Neural cell (in vitro differentiated cells): Measurements from ENCODE around the gene TLR6. TPM values are rescaled to one million over a fixed set of nuclear protein-coding genes. Genes with fewer than 3 reads are reported as not detected.

ENCODE experiments used
- H2AFZ ChIP-seq: fragments of 200-600, 300-800 bp; sonication (generic), shearing (Covaris generic); 2 replicates; pipeline ENCODE4 v1.6.0; 2014; ENCODE audit warnings: low read depth, mild to moderate bottlenecking, antibody characterized with exemption, low read length, moderate library complexity
- H3F3A ChIP-seq: fragments of 200-600 bp; shearing (Covaris generic); 2 replicates; pipeline ENCODE4 v1.6.1; 2016; ENCODE audit warnings: mild to moderate bottlenecking, moderate library complexity, mixed read lengths, antibody characterized with exemption, low read length; ENCODE audit not compliant: insufficient read depth, poor library complexity, severe bottlenecking
- H3K27ac ChIP-seq: fragments of 200-600, 300-800 bp; sonication (generic), shearing (Covaris generic); 2 replicates; pipeline ENCODE4 v1.5.1; 2014; ENCODE audit warnings: mild to moderate bottlenecking, low read length, moderate library complexity
- H3K27me3 ChIP-seq: fragments of 300-800, 200-600 bp; sonication (generic), shearing (Covaris generic); 2 replicates; pipeline ENCODE4 v1.6.0; 2014; ENCODE audit warnings: mild to moderate bottlenecking, low read depth, low read length, moderate library complexity; ENCODE audit not compliant: insufficient read depth
- H3K36me3 ChIP-seq: fragments of 300-800, 200-600 bp; sonication (generic), shearing (Covaris generic); 2 replicates; pipeline ENCODE4 v1.5.1; 2014; ENCODE audit warnings: mild to moderate bottlenecking, antibody characterized with exemption, low read length, moderate library complexity; ENCODE audit not compliant: insufficient read depth
- H3K4me2 ChIP-seq: fragments of 300-800, 200-600 bp; sonication (generic), shearing (Covaris generic); 2 replicates; pipeline ENCODE4 v1.6.0; 2014; ENCODE audit warnings: mild to moderate bottlenecking, low read length
- H3K4me3 ChIP-seq: fragments of 300-800, 200-600 bp; sonication (generic), shearing (Covaris generic); 2 replicates; pipeline ENCODE4 v1.5.1; 2014; ENCODE audit warnings: mild to moderate bottlenecking, low read length, moderate library complexity
- H3K79me2 ChIP-seq: fragments of 200-600 bp; shearing (Covaris generic); replicated peaks from 2 replicates; pipeline ENCODE4 v1.6.0; 2014; ENCODE audit warnings: mild to moderate bottlenecking, low read length, moderate library complexity; ENCODE audit not compliant: insufficient read depth
- H3K9ac ChIP-seq: fragments of 300-800, 200-600 bp; sonication (generic), shearing (Covaris generic); 2 replicates; pipeline ENCODE4 v1.6.1; 2016; ENCODE audit warnings: mild to moderate bottlenecking, low read length, mixed read lengths
- H3K9me2 ChIP-seq: fragments of 200-600 bp; shearing (Covaris generic); 2 replicates; pipeline ENCODE4 v1.6.1; 2016; ENCODE audit warnings: mild to moderate bottlenecking, low read length, mixed read lengths; ENCODE audit not compliant: insufficient read depth
- H3K9me3 ChIP-seq: fragments of 200-600, 300-800 bp; sonication (generic), shearing (Covaris generic); 2 replicates; pipeline ENCODE4 v1.6.1; 2016; ENCODE audit warnings: mild to moderate bottlenecking, mixed run types, low read length, moderate library complexity, mixed read lengths
- H4K20me1 ChIP-seq: fragments of 200-600 bp; shearing (Covaris generic); 2 replicates; pipeline ENCODE4 v1.6.1; 2016; ENCODE audit warnings: mild to moderate bottlenecking, mixed run types; ENCODE audit not compliant: insufficient read depth
- CTCF ChIP-seq: fragments of 450-650 bp; IDR thresholded peaks from 2 replicates; pipeline ENCODE4 v1.5.1; 2014; ENCODE audit warnings: antibody characterized with exemption, mild to moderate bottlenecking, moderate library complexity; ENCODE audit not compliant: poor library complexity, severe bottlenecking
- EP300 ChIP-seq: fragments of 450-650 bp; conservative IDR thresholded peaks from 2 replicates; pipeline ENCODE4 v1.6.1; 2014; ENCODE audit warnings: antibody characterized with exemption, mild to moderate bottlenecking, moderate library complexity; ENCODE audit not compliant: poor library complexity, severe bottlenecking
- EZH2 ChIP-seq: fragments of 200-600, 300-800 bp; shearing (Covaris generic), sonication (generic); IDR thresholded peaks from 2 replicates; pipeline ENCODE4 v1.6.1; 2014; ENCODE audit warnings: antibody characterized with exemption, low read length, borderline replicate concordance, mild to moderate bottlenecking; ENCODE audit not compliant: insufficient read depth, poor library complexity, severe bottlenecking
- MXI1 ChIP-seq: fragments of 450-650 bp; conservative IDR thresholded peaks from 2 replicates; pipeline ENCODE4 v1.6.1; 2014; ENCODE audit warnings: antibody characterized with exemption, mild to moderate bottlenecking; ENCODE audit not compliant: poor library complexity, severe bottlenecking
- POLR2AphosphoS5 ChIP-seq: IDR thresholded peaks from 2 replicates; pipeline ENCODE4 v1.6.1; 2012
- RAD21 ChIP-seq: fragments of 450-650 bp; conservative IDR thresholded peaks from 2 replicates; pipeline ENCODE4 v1.6.1; 2014; ENCODE audit warnings: antibody characterized with exemption, mild to moderate bottlenecking, moderate library complexity
- REST ChIP-seq: IDR thresholded peaks from 2 replicates; pipeline ENCODE4 v1.6.1; 2012; ENCODE audit warnings: borderline replicate concordance
- SMC3 ChIP-seq: fragments of 450-650 bp; conservative IDR thresholded peaks from 2 replicates; pipeline ENCODE4 v1.6.1; 2014; ENCODE audit warnings: antibody characterized with exemption, mild to moderate bottlenecking, moderate library complexity; ENCODE audit not compliant: poor library complexity
- TAF1 ChIP-seq: IDR thresholded peaks from 2 replicates; pipeline ENCODE4 v1.6.1; 2012; ENCODE audit warnings: low read depth
- polyA plus RNA-seq: library from polyadenylated mRNA; depleted of rRNA; stranded (reverse); fragments of >200 nt; gene quantifications from 2 replicates; pipeline ENCODE4 v1.2.3, GENCODE V29; 2014

TLR6 gene
- polyA plus RNA-seq, 1 donor from 2014 or later: not detected

- TF ChIP-seq SMC3: no peak
- no peak for TF ChIP-seq RAD21
- no peak for TF ChIP-seq REST
- TF ChIP-seq MXI1: no peak
- no peak for TF ChIP-seq EZH2
- TF ChIP-seq CTCF: no peak
- TF ChIP-seq EP300: no peak
- no peak for TF ChIP-seq POLR2AphosphoS5
- TF ChIP-seq TAF1: no peak
- Histone ChIP-seq H3K36me3 (no peaks in the 10 kb centered on the region), H3K27ac (no peak overlapping the region)
These were observed 81.3 kb downstream of the TLR6 start for GRCh38 chr4:38775326-38775725.

GRCh38 chr4:38774181-38774955 is 82.2 kb downstream of the TLR6 start:
- H3F3A ChIP-seq: no peaks in the 10 kb centered on the region
- no peak overlapping the region for H3K9ac ChIP-seq
- H3K27ac ChIP-seq: no peak overlapping the region
- no peaks in the 10 kb centered on the region for H3K36me3 ChIP-seq
- TF ChIP-seq RAD21 (no peak), REST (no peak), POLR2AphosphoS5 (no peak), SMC3 (no peak), TAF1 (no peak), MXI1 (no peak), EP300 (no peak), EZH2 (no peak), CTCF (no peak)
- no peaks in the 10 kb centered on the region for H3K9me2 ChIP-seq
- H3K4me3 ChIP-seq: no peak overlapping the region
- no peak overlapping the region for H3K4me2 ChIP-seq
- H2AFZ ChIP-seq: no peak overlapping the region
- H3K27me3 ChIP-seq: no peaks in the 10 kb centered on the region
- H3K79me2 ChIP-seq: no peaks in the 10 kb centered on the region
- no peaks in the 10 kb centered on the region for H3K9me3 ChIP-seq
- H4K20me1 ChIP-seq: no peaks in the 10 kb centered on the region

More at GRCh38 chr4:38775326-38775725, 81.3 kb downstream of the TLR6 start:
- H3F3A ChIP-seq: no peaks in the 10 kb centered on the region
- no peaks in the 10 kb centered on the region for H3K9me3 ChIP-seq
- H3K4me3 ChIP-seq: no peak overlapping the region
- no peaks in the 10 kb centered on the region for H3K27me3 ChIP-seq
- no peak overlapping the region for H3K9ac ChIP-seq
- H3K4me2 ChIP-seq: no peak overlapping the region
- H2AFZ ChIP-seq: no peak overlapping the region
- no peaks in the 10 kb centered on the region for H4K20me1 ChIP-seq
- H3K79me2 ChIP-seq: no peaks in the 10 kb centered on the region
- H3K9me2 ChIP-seq: no peaks in the 10 kb centered on the region
